A673 (cell line): ENCODE measurements around the gene TTC34. TPM values are rescaled to one million over a fixed set of nuclear protein-coding genes. Genes with fewer than 3 reads are reported as not detected.

ENCODE experiments used
- BruUV-seq: library from RNA; stranded (reverse); fragments of 400-500 nt; replicated peaks from 2 replicates; lab custom pipeline; 2021; lab: Mats Ljungman, UMichigan
- CTCF ChIA-PET: fragments of 300-600 bp; sonication (Branson Sonifier 250); formaldehyde crosslinking; loops from one replicate; lab custom pipeline; 2022; ENCODE audit warnings: antibody characterized with exemption; lab: Charles Lee
- POLR2A ChIA-PET: fragments of 300-600 bp; sonication (Branson Sonifier 250); formaldehyde crosslinking; loops from one replicate; lab custom pipeline; 2022; ENCODE audit warnings: antibody characterized with exemption; ENCODE audit not compliant: low non-redundant PET; lab: Charles Lee
- DNase-seq: peaks from one replicate; pipeline ENCODE4 v3.0.0-alpha.2; 2015; ENCODE audit warnings: low spot score
- H3K27ac ChIP-seq: fragments of 200-600 bp; sonication (generic); 2 replicates; pipeline ENCODE4 v1.5.1; 2016; ENCODE audit warnings: mixed run types, low read depth, mild to moderate bottlenecking, mixed read lengths, antibody characterized with exemption, low read length; ENCODE audit not compliant: poor library complexity, severe bottlenecking
- H3K27me3 ChIP-seq: fragments of 200-600 bp; sonication (generic); replicated peaks from 2 replicates; pipeline ENCODE4 v1.6.1; 2017; ENCODE audit warnings: mixed run types, low read depth, mild to moderate bottlenecking, mixed read lengths, antibody characterized with exemption, low read length; ENCODE audit not compliant: insufficient read depth, poor library complexity
- H3K36me3 ChIP-seq: fragments of 200-600 bp; sonication (generic); 2 replicates; pipeline ENCODE4 v1.6.1; 2016; ENCODE audit warnings: mixed run types, mild to moderate bottlenecking, mixed read lengths, antibody characterized with exemption, low read length; ENCODE audit not compliant: insufficient read depth, poor library complexity, severe bottlenecking
- H3K4me1 ChIP-seq: fragments of 200-600 bp; sonication (generic); 2 replicates; pipeline ENCODE4 v1.6.1; 2017; ENCODE audit warnings: mixed run types, mild to moderate bottlenecking, mixed read lengths, antibody characterized with exemption, low read length; ENCODE audit not compliant: insufficient read depth, poor library complexity, severe bottlenecking
- H3K4me3 ChIP-seq: fragments of 200-600 bp; sonication (generic); 2 replicates; pipeline ENCODE4 v1.5.1; 2016; ENCODE audit warnings: low read depth, mixed run types, mild to moderate bottlenecking, mixed read lengths, low read length; ENCODE audit not compliant: poor library complexity, severe bottlenecking
- H3K9me3 ChIP-seq: fragments of 200-600 bp; sonication (generic); 2 replicates; pipeline ENCODE4 v1.6.1; 2016; ENCODE audit warnings: mixed run types, low read depth, mild to moderate bottlenecking, mixed read lengths, antibody characterized with exemption, low read length; ENCODE audit not compliant: poor library complexity, severe bottlenecking
- CTCF ChIP-seq: fragments of 300-800, 200-600 bp; sonication (generic); conservative IDR thresholded peaks from 2 replicates; pipeline ENCODE4 v1.5.1; 2017; ENCODE audit warnings: low read depth, mild to moderate bottlenecking, antibody characterized with exemption, low read length, moderate library complexity, mixed read lengths
- EZH2 ChIP-seq: fragments of 200-600 bp; sonication (generic); IDR thresholded peaks from 2 replicates; pipeline ENCODE4 v1.6.1; 2017; ENCODE audit warnings: borderline replicate concordance, low read depth, mild to moderate bottlenecking, mixed read lengths, antibody characterized with exemption, low read length; ENCODE audit not compliant: poor library complexity, severe bottlenecking
- intact Hi-C: fragments of 100-400 bp; cut with micrococcal nuclease; formaldehyde crosslinking; loops from one replicate; pipeline ENCODE4 v1.10.0; 2022; ENCODE audit not compliant: unreplicated experiment
- total RNA-seq: library from RNA; stranded (reverse); gene quantifications from 2 replicates; pipeline ENCODE4 v1.2.3, GENCODE V29; 2021

The TTC34 gene
- total RNA-seq, 1 experiment from 2014 or later: 0.84 TPM

- ChIA-PET POLR2A (no interaction called here), CTCF (no interaction called here)
- Histone ChIP-seq H3K27ac (no peak overlapping the region), H3K4me3 (no peak overlapping the region), H3K9me3 (peaks cover 8% of the 10 kb centered on the region), H3K4me1 (no peaks in the 10 kb centered on the region), H3K36me3 (no peaks in the 10 kb centered on the region), H3K27me3 (peaks cover 1% of the 10 kb centered on the region)
- TF ChIP-seq CTCF: no peak
- no peak for TF ChIP-seq EZH2
- DNase-seq: no peak
- no TSS peak for BruUV-seq
- intact Hi-C loops: no loop called here
These were observed 11.6 kb upstream of the TTC34 start for GRCh38 chr1:2812939-2813653.

GRCh38 chr1:2812136-2812535 lies 10.6 kb upstream of the TTC34 start:
- Histone ChIP-seq H3K9me3 (peaks cover 8% of the 10 kb centered on the region), H3K36me3 (no peaks in the 10 kb centered on the region), H3K27me3 (peaks cover 6% of the 10 kb centered on the region), H3K4me1 (no peaks in the 10 kb centered on the region), H3K27ac (no peak overlapping the region), H3K4me3 (no peak overlapping the region)
- TF ChIP-seq EZH2 (no peak), CTCF (no peak)
- DNase-seq: no peak
- BruUV-seq: no TSS peak
- ChIA-PET CTCF (no interaction called here), POLR2A (no interaction called here)
- intact Hi-C loops: no loop called here

GRCh38 chr1:2811533-2811918 lies 10.0 kb upstream of the TTC34 start:
- no peak overlapping the region for H3K4me3 ChIP-seq
- no peaks in the 10 kb centered on the region for H3K36me3 ChIP-seq
- H3K4me1 ChIP-seq: no peaks in the 10 kb centered on the region
- ChIA-PET POLR2A (no interaction called here), CTCF (no interaction called here)
- no peak overlapping the region for H3K27ac ChIP-seq
- TF ChIP-seq EZH2 (no peak), CTCF (no peak)
- intact Hi-C loops: no loop called here
- no peak for DNase-seq
- peaks cover 13% of the 10 kb centered on the region for H3K27me3 ChIP-seq
- no TSS peak for BruUV-seq
- peaks cover 8% of the 10 kb centered on the region for H3K9me3 ChIP-seq
